HepG2 (cell line): ENCODE results near the gene CD86.

Experiments
- BHLHE40 ChIP-seq: IDR thresholded peaks from 2 replicates; pipeline ENCODE4 v1.6.1; 2011; ENCODE audit warnings: low read length, improper control_type of control experiment
- CHD2 ChIP-seq: IDR thresholded peaks from 2 replicates; pipeline ENCODE4 v1.6.1; 2011; ENCODE audit warnings: low read depth, low read length, improper control_type of control experiment
- MYPOP ChIP-seq: sonication (generic); formaldehyde crosslinking; IDR thresholded peaks from 2 replicates; pipeline ENCODE4 v1.8.1; 2023; ENCODE audit warnings: mild to moderate bottlenecking, moderate library complexity, missing genetic modification reagents
- PHF8 ChIP-seq: sonication (generic); formaldehyde crosslinking; IDR thresholded peaks from 2 replicates; pipeline ENCODE4 v1.5.0; 2020; ENCODE audit warnings: missing genetic modification reagents
- REST ChIP-seq, 2 experiments: IDR thresholded peaks; 2 replicates each; pipeline ENCODE4 v1.6.1; 2011 to 2012; ENCODE audit warnings: low read length in 2 of 2, borderline replicate concordance in 1 of 2, low read depth in 1 of 2, mild to moderate bottlenecking in 1 of 2, moderate library complexity in 1 of 2

GRCh38 chr3:122078235-122078935, 23.2 kb downstream of the CD86 start:
- TF ChIP-seq MYPOP, result no peak
- TF ChIP-seq BHLHE40, result no peak
- no peak for TF ChIP-seq CHD2
- TF ChIP-seq REST (IDR thresholded peaks at IDR 0.05; ENCODE audit: borderline replicate concordance in 1 of 2, low read depth in 1 of 2, low read length in 2 of 2), result no peak
- TF ChIP-seq PHF8 (CRISPR knock-in tag), result no peak
